ENCODE data around the gene AGBL4.

The AGBL4 gene

DNA sequence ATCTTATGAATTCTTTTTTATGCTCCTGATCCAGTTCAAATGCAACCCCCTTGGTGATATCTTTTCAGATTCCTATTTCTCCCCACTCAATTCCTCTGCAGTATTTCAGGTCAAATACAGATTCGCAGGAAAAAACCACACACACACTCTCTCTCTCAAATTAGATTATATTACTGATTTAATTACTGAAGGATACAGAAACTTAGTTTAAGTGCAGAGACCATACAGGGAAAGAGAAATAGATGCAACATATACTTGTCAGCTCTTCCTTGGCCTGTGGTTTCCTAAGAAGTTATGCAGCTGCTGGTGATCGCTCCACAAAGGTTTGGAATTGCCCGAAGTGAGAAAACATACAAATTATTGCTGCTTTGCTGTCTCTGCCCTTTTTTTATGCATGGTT, 400.9 kb downstream of the AGBL4 start:
- Histone ChIP-seq H3K27ac (no peak overlapping the region), H3K4me3 (ENCODE audit: low read depth, low read length) (no peak overlapping the region), H3K27me3 (ENCODE audit: insufficient read depth, low read depth, severe bottlenecking) (no peaks in the 10 kb centered on the region), H3K36me3 (no peaks in the 10 kb centered on the region), H3K9me3 (ENCODE audit: severe bottlenecking) (no peaks in the 10 kb centered on the region)
- TF ChIP-seq CTCF (IDR thresholded peaks at IDR 0.05; ENCODE audit: low read depth, low read length): no peak
- DNase-seq: no peak

GRCh38 chr1:49606082-49606481, 417.7 kb downstream of the AGBL4 start:
- H3K9me3 ChIP-seq (ENCODE audit: severe bottlenecking): no peaks in the 10 kb centered on the region
- no peak for TF ChIP-seq CTCF (IDR thresholded peaks at IDR 0.05; ENCODE audit: low read depth, low read length)

GRCh38 chr1:49597436-49597835, 426.3 kb downstream of the AGBL4 start:
- H3K36me3 ChIP-seq: no peaks in the 10 kb centered on the region
- no peaks in the 10 kb centered on the region for H3K27me3 ChIP-seq (ENCODE audit: insufficient read depth, low read depth, severe bottlenecking)
- H3K27ac ChIP-seq: no peak overlapping the region
- TF ChIP-seq CTCF (IDR thresholded peaks at IDR 0.05; ENCODE audit: low read depth, low read length): no peak
- H3K4me3 ChIP-seq (ENCODE audit: low read depth, low read length): no peak overlapping the region
- no peak for DNase-seq
- H3K9me3 ChIP-seq (ENCODE audit: severe bottlenecking): no peaks in the 10 kb centered on the region

More at GRCh38 chr1:49606082-49606481, 417.7 kb downstream of the AGBL4 start:
- no peak overlapping the region for H3K27ac ChIP-seq
- DNase-seq: no peak
- H3K4me3 ChIP-seq (ENCODE audit: low read depth, low read length): no peak overlapping the region
- no peaks in the 10 kb centered on the region for H3K36me3 ChIP-seq
- no peaks in the 10 kb centered on the region for H3K27me3 ChIP-seq (ENCODE audit: insufficient read depth, low read depth, severe bottlenecking)

DNA sequence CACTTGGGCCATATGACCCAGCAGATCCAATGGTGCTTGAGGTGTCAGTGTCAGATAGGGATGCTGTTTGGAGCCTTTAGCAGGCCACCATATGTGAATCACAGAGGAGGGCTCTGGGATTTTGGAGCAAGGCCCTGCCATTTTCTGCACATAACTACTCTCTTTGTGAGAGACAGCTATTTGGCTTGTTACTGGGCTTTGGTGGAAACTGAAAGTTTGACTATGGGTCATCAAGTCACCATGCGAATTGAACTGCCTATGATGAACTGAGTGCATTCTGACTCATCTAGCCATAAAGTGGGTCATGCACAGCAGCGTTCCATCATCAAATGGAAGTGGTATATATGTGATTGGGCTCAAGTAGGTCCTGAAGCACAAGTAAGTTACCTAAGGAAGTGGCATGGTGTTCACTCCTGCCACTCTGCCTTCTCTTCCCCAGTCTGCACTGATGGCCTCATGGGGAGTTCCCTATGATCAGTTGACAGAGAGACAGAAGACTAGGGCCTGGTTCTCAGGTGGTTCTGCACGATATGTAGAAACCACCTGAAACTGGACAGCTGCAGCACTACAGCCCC, 447.3 kb downstream of the AGBL4 start:
- H3K36me3 ChIP-seq: no peaks in the 10 kb centered on the region
- no peak for TF ChIP-seq CTCF (IDR thresholded peaks at IDR 0.05; ENCODE audit: low read depth, low read length)
- H3K27ac ChIP-seq: no peak overlapping the region
- no peak for DNase-seq
- peaks cover 17% of the 10 kb centered on the region for H3K9me3 ChIP-seq (ENCODE audit: severe bottlenecking)
- H3K27me3 ChIP-seq (ENCODE audit: insufficient read depth, low read depth, severe bottlenecking): no peaks in the 10 kb centered on the region
- H3K4me3 ChIP-seq (ENCODE audit: low read depth, low read length): no peak overlapping the region

- no peak overlapping the region for H3K27ac ChIP-seq
- H3K36me3 ChIP-seq: no peaks in the 10 kb centered on the region
- H3K4me3 ChIP-seq (ENCODE audit: low read depth, low read length): no peak overlapping the region
- DNase-seq: no peak
- H3K9me3 ChIP-seq (ENCODE audit: severe bottlenecking): no peaks in the 10 kb centered on the region
- no peaks in the 10 kb centered on the region for H3K27me3 ChIP-seq (ENCODE audit: insufficient read depth, low read depth, severe bottlenecking)
- no peak for TF ChIP-seq CTCF (IDR thresholded peaks at IDR 0.05; ENCODE audit: low read depth, low read length)
These were observed 467.0 kb downstream of the AGBL4 start for GRCh38 chr1:49556676-49557234.

GRCh38 chr1:49552101-49552500, 471.7 kb downstream of the AGBL4 start:
- Histone ChIP-seq H3K4me3 (ENCODE audit: low read depth, low read length) (no peak overlapping the region), H3K27me3 (ENCODE audit: insufficient read depth, low read depth, severe bottlenecking) (no peaks in the 10 kb centered on the region), H3K9me3 (ENCODE audit: severe bottlenecking) (peaks cover 3% of the 10 kb centered on the region), H3K36me3 (no peaks in the 10 kb centered on the region), H3K27ac (no peak overlapping the region)
- TF ChIP-seq CTCF (IDR thresholded peaks at IDR 0.05; ENCODE audit: low read depth, low read length): no peak
- no peak for DNase-seq
